HepG2 (cell line): ENCODE results near the gene CST4. TPM values are rescaled to one million over a fixed set of nuclear protein-coding genes. Genes with fewer than 3 reads are reported as not detected.
A peak's percentile ranks its signal among the peaks of the same experiment; 100 is the strongest.

Experiments
- ATAC-seq: fragments of 200-7000 bp; cut with Tn5 transposase; 3 replicates; pipeline ENCODE4 v1.9.1; 2020; ENCODE audit warnings: mild to moderate bottlenecking, moderate library complexity
- BruUV-seq: library from RNA; stranded (reverse); fragments of 400-500 nt; replicated peaks from 2 replicates; lab custom pipeline; 2021; lab: Mats Ljungman, UMichigan
- CTCF ChIA-PET: fragments of 300-600 bp; formaldehyde crosslinking; extraction: SDS; loops from one replicate; lab custom pipeline; 2021; ENCODE audit warnings: low total read pairs, inconsistent platforms, low intra/inter-chr PET ratio; lab: Yijun Ruan, JAX
- POLR2A ChIA-PET: fragments of 350-600 bp; sonication (Branson Sonifier 250); formaldehyde crosslinking; loops from one replicate; lab custom pipeline; 2020; ENCODE audit warnings: antibody characterized with exemption, inconsistent platforms; lab: Yijun Ruan, JAX
- DNase-seq: peaks from one replicate; pipeline ENCODE4 v3.0.0-alpha.2; 2015; ENCODE audit warnings: low spot score
- FAIRE-seq: peaks from 3 replicates; lab custom pipeline; 2011; peaks lifted over from hg19 to GRCh38; lab: Jason Lieb, UNC
- H2AFZ ChIP-seq: one replicate; pipeline ENCODE4 v1.6.1; 2011; ENCODE audit warnings: low read length, inconsistent platforms
- H3K27ac ChIP-seq: fragments of 300-600 bp; 3 replicates; pipeline ENCODE4 v1.8.0; 2011; ENCODE audit warnings: mixed run types, mild to moderate bottlenecking, mixed read lengths, low read length, inconsistent platforms; ENCODE audit not compliant: insufficient read depth; ENCODE audit errors: extremely low read length
- H3K27me3 ChIP-seq, 2 experiments: fragments of 200-600 bp in 1 of 2; 2 replicates in 1 of 2; 3 replicates in 1 of 2; pipeline versions ENCODE4 v1.6.0 to v1.8.0; 2011; ENCODE audit warnings: low read length in 2 of 2, mild to moderate bottlenecking in 2 of 2, moderate library complexity in 2 of 2, inconsistent platforms in 1 of 2; ENCODE audit not compliant: insufficient read depth in 2 of 2, control insufficient read depth in 1 of 2
- H3K36me3 ChIP-seq, 2 experiments: fragments of 200-600 bp in 1 of 2; replicated peaks in 1 of 2; 2 replicates in 1 of 2; 3 replicates in 1 of 2; pipeline versions ENCODE4 v1.5.1 to v1.8.0; 2011; ENCODE audit warnings: low read length in 2 of 2, inconsistent platforms in 1 of 2; ENCODE audit not compliant: insufficient read depth in 2 of 2, control insufficient read depth in 1 of 2
- H3K4me1 ChIP-seq: 2 replicates; pipeline ENCODE4 v1.5.1; 2012; ENCODE audit warnings: low read length, inconsistent platforms; ENCODE audit not compliant: insufficient read depth
- H3K4me2 ChIP-seq: 2 replicates; pipeline ENCODE4 v1.6.0; 2011; ENCODE audit warnings: low read depth, low read length, inconsistent platforms
- H3K4me3 ChIP-seq, 3 experiments: fragments of 200-600 bp in 1 of 3; sonication (generic), shearing (Covaris generic) in 1 of 3; replicated peaks in 1 of 3; 2 replicates each; pipeline ENCODE4 v1.5.1; 2011 to 2016; ENCODE audit warnings: low read length in 3 of 3, inconsistent platforms in 2 of 3, low read depth in 2 of 3, mild to moderate bottlenecking in 2 of 3, control low read depth in 1 of 3, mixed read lengths in 1 of 3; ENCODE audit not compliant: insufficient read depth in 1 of 3
- H3K79me2 ChIP-seq: one replicate; pipeline ENCODE4 v1.6.1; 2011; ENCODE audit warnings: low read length, inconsistent platforms; ENCODE audit not compliant: insufficient read depth
- H3K9ac ChIP-seq: 2 replicates; pipeline ENCODE4 v1.6.0; 2011; ENCODE audit warnings: mild to moderate bottlenecking, low read depth, low read length, inconsistent platforms; ENCODE audit not compliant: insufficient read depth
- H3K9me3 ChIP-seq: 2 replicates; pipeline ENCODE4 v1.5.1; 2012; ENCODE audit warnings: mild to moderate bottlenecking, low read length
- H4K20me1 ChIP-seq: 2 replicates; pipeline ENCODE4 v1.6.0; 2011; ENCODE audit warnings: inconsistent platforms, mild to moderate bottlenecking, low read length, moderate library complexity; ENCODE audit not compliant: insufficient read depth
- ATAD3A ChIP-seq: sonication (generic); formaldehyde crosslinking; IDR thresholded peaks from 2 replicates; pipeline ENCODE4 v1.4.0; 2020; ENCODE audit warnings: missing genetic modification reagents
- FOXM1 ChIP-seq: sonication (generic); formaldehyde crosslinking; IDR thresholded peaks from 2 replicates; pipeline ENCODE4 v1.5.0; 2020; ENCODE audit warnings: missing genetic modification reagents
- MED13 ChIP-seq: sonication (generic); formaldehyde crosslinking; IDR thresholded peaks from 2 replicates; pipeline ENCODE4 v1.5.0; 2020; ENCODE audit warnings: missing genetic modification reagents
- POLR2AphosphoS5 ChIP-seq: IDR thresholded peaks from 2 replicates; pipeline ENCODE4 v1.6.1; 2012; ENCODE audit warnings: low read depth, low read length
- TBX2 ChIP-seq: sonication (generic); formaldehyde crosslinking; IDR thresholded peaks from 2 replicates; pipeline ENCODE4 v1.5.0; 2020; ENCODE audit warnings: missing genetic modification reagents, mild to moderate bottlenecking, borderline replicate concordance
- ZBTB38 ChIP-seq: sonication (generic); formaldehyde crosslinking; IDR thresholded peaks from 2 replicates; pipeline ENCODE4 v1.5.1; 2020; ENCODE audit warnings: mild to moderate bottlenecking, missing genetic modification reagents
- ZNF20 ChIP-seq: sonication (generic); formaldehyde crosslinking; IDR thresholded peaks from 2 replicates; pipeline ENCODE4 v1.4.0; 2020; ENCODE audit warnings: mild to moderate bottlenecking, moderate library complexity, missing genetic modification reagents
- ZNF883 ChIP-seq: sonication (generic); formaldehyde crosslinking; IDR thresholded peaks from 2 replicates; pipeline ENCODE4 v1.5.1; 2020; ENCODE audit warnings: mild to moderate bottlenecking, missing genetic modification reagents; ENCODE audit errors: not compliant biosample characterization
- WGBS: methylation state at CpG from one replicate; pipeline ENCODE4 v1.1.6; 2017; ENCODE audit warnings: low lambda C conversion rate; 5-methylcytosine and 5-hydroxymethylcytosine counted together
- in situ Hi-C: cut with HindIII; loops from 2 replicates; pipeline ENCODE4 v1.10.0; 2017; ENCODE audit warnings: low pct_unique_long_range_greater_than_20kb; ENCODE audit not compliant: extremely low pct_ligation_motif_present
- intact Hi-C: fragments of 100-400 bp; cut with micrococcal nuclease; formaldehyde crosslinking; loops from one replicate; pipeline ENCODE4 v1.10.0; 2022; ENCODE audit not compliant: unreplicated experiment
- polyA plus RNA-seq, 8 experiments: library from polyadenylated mRNA; depleted of rRNA in 3 of 8; stranded (reverse) in 7 of 8; unstranded in 1 of 8; fragments of >200 nt; fragmentation: Illumina TruSeq in 4 of 8; extraction: Trizol in 4 of 8; gene quantifications; 2 replicates each; pipeline versions ENCODE4 v1.2.1 to v1.2.3, GENCODE V29; 2011 to 2016; ENCODE audit warnings: low read depth in 4 of 8, missing spikeins in 1 of 8, mixed read lengths in 1 of 8; ENCODE audit not compliant: insufficient read depth in 1 of 8
- total RNA-seq, 5 experiments: library from RNA; depleted of rRNA; stranded (reverse); fragments of >200 nt; fragmentation: Illumina TruSeq; extraction: Trizol; gene quantifications; 2 replicates each; pipeline ENCODE4 v1.2.3, GENCODE V29; 2016; ENCODE audit warnings: low read depth in 1 of 5
- TF ChIP-seq, protein P1 (sequence below): sonication (generic); formaldehyde crosslinking; IDR thresholded peaks from 2 replicates; pipeline ENCODE4 v1.4.0; 2020; ENCODE audit warnings: missing genetic modification reagents, mild to moderate bottlenecking, borderline replicate concordance
- TF ChIP-seq, protein P2 (sequence below): sonication (generic); formaldehyde crosslinking; IDR thresholded peaks from 2 replicates; pipeline ENCODE4 v1.5.0; 2020; ENCODE audit warnings: missing genetic modification reagents
- TF ChIP-seq, protein P3 (sequence below): sonication (generic); formaldehyde crosslinking; IDR thresholded peaks from 2 replicates; pipeline ENCODE4 v1.5.0; 2020; ENCODE audit warnings: mild to moderate bottlenecking, low read depth, missing genetic modification reagents, borderline replicate concordance
- TF ChIP-seq, protein P4 (sequence below): sonication (generic); formaldehyde crosslinking; IDR thresholded peaks from 2 replicates; pipeline ENCODE4 v1.4.0; 2020; ENCODE audit warnings: low read depth, mild to moderate bottlenecking, missing genetic modification reagents

CST4 gene
- total and polyA plus RNA-seq, 2 of the 13 experiments (the other 11 are each of a cell fraction or from before 2014, with no cell fraction given): not detected

DNA sequence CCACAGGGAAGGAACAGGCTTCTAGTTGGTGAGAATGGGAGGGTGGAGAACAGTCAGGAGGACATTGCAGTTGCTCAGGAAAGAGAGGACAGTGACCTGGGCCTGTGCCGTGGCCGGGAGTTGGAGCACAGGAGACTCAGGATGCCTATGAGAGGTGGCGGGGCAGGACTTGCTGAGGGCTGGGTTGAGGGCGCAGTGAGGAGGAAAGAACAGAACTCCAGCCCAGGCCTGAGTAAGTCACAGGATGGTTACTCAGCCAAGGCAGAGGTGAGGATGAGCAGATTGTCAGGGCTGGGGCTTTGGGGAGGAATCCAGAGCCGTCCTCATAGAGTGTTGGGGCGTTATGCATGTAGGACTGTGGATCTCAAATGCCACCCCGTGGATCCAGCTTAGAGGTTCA lies 21.2 kb downstream of the CST4 start:
- no peak for FAIRE-seq
- Histone ChIP-seq H4K20me1 (no peaks in the 10 kb centered on the region), H3K27ac (no peak overlapping the region), H3K36me3 (no peaks in the 10 kb centered on the region; a peak in 1 of 5 replicates), H2AFZ (no peak overlapping the region), H3K27me3 (no peaks in the 10 kb centered on the region), H3K9ac (no peak overlapping the region), H3K9me3 (no peaks in the 10 kb centered on the region), H3K4me2 (no peak overlapping the region), H3K4me3 (no peak overlapping the region), H3K4me1 (peaks cover 30% of the 10 kb centered on the region), H3K79me2 (no peaks in the 10 kb centered on the region)
- no peak for ATAC-seq
- ChIA-PET POLR2A (interaction anchor here (1.3 to 1.5 kb wide), 4 partner anchors 26 to 38 kb away, joined by 3 to 9 read pairs (median 4); no protein-coding TSS in a partner anchor), CTCF (interaction anchor here (1.1 to 2.2 kb wide), 9 partner anchors 10 to 328 kb away, joined by 3 to 13 read pairs (median 8); partner anchors contain the start of gene CST9)
- no TSS peak for BruUV-seq
- TF ChIP-seq ATAD3A (CRISPR knock-in tag): no peak
- TF ChIP-seq, protein P1, sequence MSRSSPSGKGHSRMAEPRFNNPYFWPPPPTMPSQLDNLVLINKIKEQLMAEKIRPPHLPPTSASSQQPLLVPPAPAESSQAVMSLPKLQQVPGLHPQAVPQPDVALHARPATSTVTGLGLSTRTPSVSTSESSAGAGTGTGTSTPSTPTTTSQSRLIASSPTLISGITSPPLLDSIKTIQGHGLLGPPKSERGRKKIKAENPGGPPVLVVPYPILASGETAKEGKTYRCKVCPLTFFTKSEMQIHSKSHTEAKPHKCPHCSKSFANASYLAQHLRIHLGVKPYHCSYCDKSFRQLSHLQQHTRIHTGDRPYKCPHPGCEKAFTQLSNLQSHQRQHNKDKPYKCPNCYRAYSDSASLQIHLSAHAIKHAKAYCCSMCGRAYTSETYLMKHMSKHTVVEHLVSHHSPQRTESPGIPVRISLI (CRISPR knock-in tag): no peak
- no peak for TF ChIP-seq POLR2AphosphoS5
- TF ChIP-seq FOXM1: no peak
- peak; percentile 15; the same call in 1 of the 2 replicates for TF ChIP-seq TBX2 (CRISPR knock-in tag)
- TF ChIP-seq ZBTB38: no peak
- TF ChIP-seq ZNF883 (CRISPR knock-in tag): no peak
- intact Hi-C loops (loop anchor here (2.0 to 5.0 kb wide), 3 partner anchors 55 to 115 kb away; no protein-coding TSS in a partner anchor), in situ Hi-C loops (no loop called here)
- no peak for DNase-seq
- 93% methylated on average over 7 of the region's 7 CpGs for WGBS

DNA sequence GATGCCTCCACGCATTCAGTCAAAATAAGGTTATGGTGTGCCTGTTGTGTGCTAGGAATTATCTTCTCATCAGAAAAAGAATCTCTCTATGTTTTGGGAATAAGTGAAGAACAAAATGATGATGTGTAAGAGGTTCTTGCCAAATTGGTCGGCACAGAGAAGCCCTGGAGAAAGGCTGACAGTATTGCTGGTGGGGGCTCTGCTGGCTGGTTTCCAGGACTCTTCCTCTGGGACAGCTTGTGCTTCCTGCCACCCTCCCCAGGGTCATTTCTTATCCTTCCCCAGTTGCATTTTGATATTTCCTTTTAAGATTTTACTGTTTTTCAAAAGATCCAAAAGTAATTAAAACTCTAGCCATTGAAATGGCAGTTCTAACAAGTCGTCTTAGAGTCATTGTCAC lies 22.1 kb downstream of the CST4 start:
- BruUV-seq: no TSS peak
- DNase-seq: no peak
- Histone ChIP-seq H3K9me3 (no peaks in the 10 kb centered on the region), H3K27ac (no peak overlapping the region), H3K9ac (no peak overlapping the region), H3K4me1 (peaks cover 40% of the 10 kb centered on the region), H2AFZ (no peak overlapping the region), H3K79me2 (no peaks in the 10 kb centered on the region), H3K36me3 (no peaks in the 10 kb centered on the region; a peak in 1 of 5 replicates), H3K27me3 (no peaks in the 10 kb centered on the region), H3K4me3 (no peak overlapping the region), H3K4me2 (no peak overlapping the region), H4K20me1 (no peaks in the 10 kb centered on the region)
- FAIRE-seq: no peak
- CTCF ChIA-PET: interaction anchor here (1.7 kb wide), 1 partner anchor 25 kb away, joined by 4 read pairs; no protein-coding TSS in a partner anchor
- in situ Hi-C loops (no loop called here), intact Hi-C loops (loop anchor here (5.0 kb wide), 2 partner anchors 56 to 116 kb away; no protein-coding TSS in a partner anchor)
- WGBS: 95% methylated on average over 3 of the region's 3 CpGs
- POLR2A ChIA-PET: interaction anchor here (1.3 kb wide), 1 partner anchor 25 kb away, joined by 3 read pairs; no protein-coding TSS in a partner anchor
- ATAC-seq: no peak
- TF ChIP-seq MED13 (CRISPR knock-in tag): no peak
- TF ChIP-seq, protein P2, sequence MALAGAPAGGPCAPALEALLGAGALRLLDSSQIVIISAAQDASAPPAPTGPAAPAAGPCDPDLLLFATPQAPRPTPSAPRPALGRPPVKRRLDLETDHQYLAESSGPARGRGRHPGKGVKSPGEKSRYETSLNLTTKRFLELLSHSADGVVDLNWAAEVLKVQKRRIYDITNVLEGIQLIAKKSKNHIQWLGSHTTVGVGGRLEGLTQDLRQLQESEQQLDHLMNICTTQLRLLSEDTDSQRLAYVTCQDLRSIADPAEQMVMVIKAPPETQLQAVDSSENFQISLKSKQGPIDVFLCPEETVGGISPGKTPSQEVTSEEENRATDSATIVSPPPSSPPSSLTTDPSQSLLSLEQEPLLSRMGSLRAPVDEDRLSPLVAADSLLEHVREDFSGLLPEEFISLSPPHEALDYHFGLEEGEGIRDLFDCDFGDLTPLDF: no peak
- no peak for TF ChIP-seq ZNF20
- TF ChIP-seq, protein P3, sequence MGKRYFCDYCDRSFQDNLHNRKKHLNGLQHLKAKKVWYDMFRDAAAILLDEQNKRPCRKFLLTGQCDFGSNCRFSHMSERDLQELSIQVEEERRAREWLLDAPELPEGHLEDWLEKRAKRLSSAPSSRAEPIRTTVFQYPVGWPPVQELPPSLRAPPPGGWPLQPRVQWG (CRISPR knock-in tag): no peak
- TF ChIP-seq, protein P4, sequence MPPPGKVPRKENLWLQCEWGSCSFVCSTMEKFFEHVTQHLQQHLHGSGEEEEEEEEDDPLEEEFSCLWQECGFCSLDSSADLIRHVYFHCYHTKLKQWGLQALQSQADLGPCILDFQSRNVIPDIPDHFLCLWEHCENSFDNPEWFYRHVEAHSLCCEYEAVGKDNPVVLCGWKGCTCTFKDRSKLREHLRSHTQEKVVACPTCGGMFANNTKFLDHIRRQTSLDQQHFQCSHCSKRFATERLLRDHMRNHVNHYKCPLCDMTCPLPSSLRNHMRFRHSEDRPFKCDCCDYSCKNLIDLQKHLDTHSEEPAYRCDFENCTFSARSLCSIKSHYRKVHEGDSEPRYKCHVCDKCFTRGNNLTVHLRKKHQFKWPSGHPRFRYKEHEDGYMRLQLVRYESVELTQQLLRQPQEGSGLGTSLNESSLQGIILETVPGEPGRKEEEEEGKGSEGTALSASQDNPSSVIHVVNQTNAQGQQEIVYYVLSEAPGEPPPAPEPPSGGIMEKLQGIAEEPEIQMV (CRISPR knock-in tag): no peak
